ENCODE results near the gene LIN9.
"Not testable (repeated sequence)": the region's sequence is repeated elsewhere in the genome, so short reads cannot be mapped to it uniquely, and the experiment has no call there.

The LIN9 gene, protein sequence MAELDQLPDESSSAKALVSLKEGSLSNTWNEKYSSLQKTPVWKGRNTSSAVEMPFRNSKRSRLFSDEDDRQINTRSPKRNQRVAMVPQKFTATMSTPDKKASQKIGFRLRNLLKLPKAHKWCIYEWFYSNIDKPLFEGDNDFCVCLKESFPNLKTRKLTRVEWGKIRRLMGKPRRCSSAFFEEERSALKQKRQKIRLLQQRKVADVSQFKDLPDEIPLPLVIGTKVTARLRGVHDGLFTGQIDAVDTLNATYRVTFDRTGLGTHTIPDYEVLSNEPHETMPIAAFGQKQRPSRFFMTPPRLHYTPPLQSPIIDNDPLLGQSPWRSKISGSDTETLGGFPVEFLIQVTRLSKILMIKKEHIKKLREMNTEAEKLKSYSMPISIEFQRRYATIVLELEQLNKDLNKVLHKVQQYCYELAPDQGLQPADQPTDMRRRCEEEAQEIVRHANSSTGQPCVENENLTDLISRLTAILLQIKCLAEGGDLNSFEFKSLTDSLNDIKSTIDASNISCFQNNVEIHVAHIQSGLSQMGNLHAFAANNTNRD

DNA sequence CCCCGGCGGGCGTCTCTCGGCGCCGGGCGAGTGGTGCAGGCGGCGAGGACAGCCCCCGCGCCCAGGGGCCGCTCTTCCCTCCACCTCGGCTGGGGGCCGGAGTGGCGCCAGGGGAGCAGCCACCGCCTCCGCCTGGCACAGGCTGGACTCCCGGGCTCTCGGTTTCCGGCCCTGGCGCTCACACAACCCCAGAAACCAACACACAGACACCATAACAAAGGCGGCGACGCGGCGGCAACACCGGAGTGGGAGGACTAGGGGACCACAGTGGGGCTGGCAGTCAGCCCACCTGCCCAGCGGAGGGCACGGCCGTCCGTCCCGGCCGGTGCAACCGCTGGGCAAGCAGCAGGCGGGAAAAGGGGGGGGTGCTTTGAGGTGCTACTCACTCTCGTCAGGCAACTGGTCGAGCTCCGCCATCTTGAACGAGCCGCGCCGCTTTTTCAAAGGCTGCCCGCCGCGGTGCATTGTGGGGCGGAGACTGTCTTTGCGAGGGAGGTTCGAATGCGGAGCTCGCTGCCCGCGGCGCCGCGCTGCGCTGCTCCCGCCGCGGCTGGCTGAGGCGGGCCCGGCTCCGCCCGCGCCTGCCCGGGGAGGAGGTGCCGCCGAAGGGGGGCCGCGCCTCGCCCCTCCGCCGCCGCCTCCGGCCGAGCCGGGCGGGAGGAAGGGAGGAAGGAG lies at the start of gene LIN9:
TSS of gene LIN9 (minus strand) at position 442 of the 675 bp plus-strand sequence. CDS start at position 417, 25 bp downstream.
- peaks cover 34% of the 10 kb centered on the region for H3K27me3 Mint-ChIP-seq
- H3K4me1 Mint-ChIP-seq, result peaks cover 33% of the 10 kb centered on the region
- ATAC-seq, result peak; percentile 85
- no peaks in the 10 kb centered on the region for H3K9me3 Mint-ChIP-seq
- DNase-seq, result peak; percentile 93
- H3K4me3 Mint-ChIP-seq, result peak within 1 kb of the TSS; percentile 87 to 89
- H3K27ac Mint-ChIP-seq, result peak within 1 kb of the TSS; percentile 96 to 98

DNA sequence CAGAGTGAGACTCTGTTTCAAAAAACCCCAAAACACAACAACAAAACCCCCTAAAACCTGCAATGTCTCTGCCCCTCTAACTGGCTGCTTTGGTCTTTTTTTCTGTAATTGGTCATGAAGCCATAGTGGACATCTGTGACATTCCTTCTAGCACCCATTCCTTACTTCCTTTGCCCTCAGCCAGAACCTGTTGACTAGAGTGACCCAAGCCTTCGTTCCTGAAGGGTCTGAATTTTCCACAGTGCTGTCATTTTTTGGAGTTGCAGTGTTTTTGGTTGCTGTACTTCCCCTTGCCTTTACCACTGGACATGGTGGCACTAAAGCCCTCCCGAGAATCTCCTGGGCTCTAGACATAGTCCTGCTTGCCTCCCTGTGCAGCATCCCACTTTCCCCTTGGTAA lies 48.5 kb upstream of the LIN9 start:
- Mint-ChIP-seq H3K27ac (no peak overlapping the region), H3K9me3 (no peaks in the 10 kb centered on the region), H3K4me1 (no peaks in the 10 kb centered on the region), H3K27me3 (no peaks in the 10 kb centered on the region), H3K4me3 (no peak overlapping the region)
- ATAC-seq (no peak), DNase-seq (no peak)

DNA sequence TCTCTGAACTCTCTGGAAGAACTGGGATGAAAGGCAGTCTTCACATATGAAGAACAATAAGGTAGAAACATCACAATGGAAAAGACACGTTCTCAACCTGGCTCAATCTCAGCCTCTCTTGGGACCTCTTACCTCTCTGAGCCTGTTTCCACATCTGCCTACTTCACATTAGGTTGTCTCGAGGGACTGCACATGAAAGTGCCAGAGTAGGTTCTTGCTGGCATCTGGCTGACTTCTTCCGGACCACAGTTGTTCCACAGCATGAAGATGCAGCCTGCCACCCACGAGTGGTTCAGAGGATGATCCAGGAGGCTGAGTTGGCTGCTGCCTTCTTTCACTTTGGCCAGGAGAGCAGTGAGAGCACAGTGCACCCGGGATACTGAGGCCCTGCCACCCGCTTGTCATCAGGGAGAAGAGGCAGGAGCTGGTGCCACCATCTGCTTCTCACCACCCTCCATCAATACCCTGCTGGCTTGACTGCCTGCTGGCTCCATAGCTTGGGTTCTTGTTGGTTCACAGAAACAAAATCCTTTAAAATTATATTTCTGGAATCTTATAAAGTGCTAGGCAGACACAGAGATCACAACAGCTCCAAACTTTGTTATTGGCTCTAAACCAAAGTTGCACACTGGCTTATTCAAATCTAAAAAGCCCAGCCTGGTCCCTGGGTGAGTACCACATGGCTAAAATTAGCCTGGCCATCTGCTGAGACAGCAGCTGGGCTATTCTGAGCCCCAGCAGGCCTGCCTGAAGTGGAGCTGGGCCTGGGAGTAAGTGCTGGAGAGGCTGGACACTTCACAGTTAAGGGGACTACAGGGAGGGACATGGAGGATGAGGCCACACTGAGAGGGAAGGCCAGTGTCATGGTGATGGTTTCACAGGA lies 46.9 kb upstream of the LIN9 start:
- ATAC-seq, result no peak
- no peaks in the 10 kb centered on the region for H3K27me3 Mint-ChIP-seq
- no peaks in the 10 kb centered on the region for H3K9me3 Mint-ChIP-seq
- DNase-seq, result no peak
- peak overlapping the region in 1 of 2 donors; percentile 69 for H3K27ac Mint-ChIP-seq
- no peaks in the 10 kb centered on the region for H3K4me1 Mint-ChIP-seq
- no peak overlapping the region for H3K4me3 Mint-ChIP-seq

DNA sequence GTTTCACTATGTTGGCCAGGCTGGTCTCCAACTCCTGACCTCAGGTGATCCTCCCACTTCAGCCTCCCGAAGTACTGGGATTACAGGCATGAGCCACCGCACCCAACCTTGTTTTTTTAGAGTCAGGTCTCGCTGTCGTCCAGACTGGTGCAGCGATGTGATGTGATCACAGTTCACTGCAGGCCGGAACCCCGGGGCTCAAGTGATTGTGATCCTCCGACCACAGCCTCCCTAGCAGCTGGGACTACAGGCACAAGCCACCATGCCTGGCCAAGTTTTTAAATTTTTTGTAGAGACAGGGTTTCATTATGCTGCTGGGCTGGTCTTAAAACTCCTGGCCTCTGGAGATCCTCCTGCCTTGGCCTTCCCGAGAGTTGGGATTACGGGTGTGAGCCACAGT lies 46.1 kb upstream of the LIN9 start:
- no peaks in the 10 kb centered on the region for H3K27me3 Mint-ChIP-seq
- H3K9me3 Mint-ChIP-seq, result no peaks in the 10 kb centered on the region
- peaks cover 8% of the 10 kb centered on the region for H3K4me1 Mint-ChIP-seq
- DNase-seq (no peak), ATAC-seq (no peak)
- H3K27ac Mint-ChIP-seq, result no peak overlapping the region
- H3K4me3 Mint-ChIP-seq, result no peak overlapping the region

DNA sequence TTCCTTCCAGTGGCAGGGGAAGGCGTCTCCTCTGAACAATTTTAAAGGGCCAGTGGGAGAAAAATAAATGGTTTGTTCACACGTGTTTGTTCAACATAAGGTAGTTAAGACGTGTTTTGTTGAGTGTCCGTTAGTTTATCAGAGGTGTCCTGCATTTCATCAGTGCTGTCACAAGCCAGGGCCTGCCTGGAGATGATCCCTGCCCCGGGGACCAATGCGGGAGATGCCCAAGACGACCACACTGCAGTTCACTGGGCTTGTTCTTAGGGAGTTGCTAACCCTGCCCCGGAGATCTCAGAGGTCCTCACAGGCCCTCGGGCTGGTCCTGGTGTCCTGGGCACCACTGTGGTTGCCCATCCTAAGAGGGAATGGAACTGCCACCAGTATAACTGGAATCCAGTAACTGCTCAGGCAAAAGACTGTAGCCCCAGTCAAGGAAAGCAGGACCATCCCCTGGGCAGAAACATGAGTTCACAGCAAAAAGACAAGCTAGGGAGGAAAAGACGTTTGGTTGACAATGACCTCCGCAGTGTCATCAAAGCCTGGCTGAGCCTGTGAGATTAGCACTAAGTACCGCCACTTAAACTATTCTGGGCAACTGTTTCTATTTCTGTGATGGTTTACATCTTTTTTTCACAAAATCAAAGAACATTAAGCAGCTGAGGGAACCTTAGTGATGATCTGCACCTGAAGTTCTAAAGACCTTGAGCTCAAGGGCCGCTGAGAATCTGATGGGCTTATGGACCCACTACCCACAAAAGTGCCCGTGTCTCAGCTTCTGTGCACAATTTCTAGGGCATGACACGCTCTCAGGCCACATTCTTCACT lies 44.9 kb upstream of the LIN9 start:
- Mint-ChIP-seq H3K27ac (no peak overlapping the region), H3K4me1 (peaks cover 12% of the 10 kb centered on the region)
- no peak for ATAC-seq

DNA sequence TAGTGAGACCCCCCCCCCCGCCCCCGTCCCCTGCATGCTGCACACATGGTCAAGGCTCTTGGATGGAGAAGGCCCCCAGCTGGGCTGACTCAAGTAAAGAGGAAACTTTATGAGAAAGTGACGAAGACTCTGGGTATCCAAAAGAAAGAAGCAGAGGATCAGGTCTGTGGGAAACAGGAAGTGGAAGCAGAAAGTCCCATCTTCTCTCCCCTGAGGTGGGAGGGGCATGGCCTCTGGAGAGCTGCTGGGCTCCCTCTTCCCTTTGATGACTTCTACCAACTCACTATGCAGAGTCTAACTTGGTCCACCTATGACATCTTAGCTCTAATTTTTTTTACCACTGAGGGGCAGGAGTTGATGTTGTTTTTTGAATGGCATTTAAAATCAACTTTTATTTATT lies 42.7 kb upstream of the LIN9 start:
- Mint-ChIP-seq H3K4me1 (peaks cover 12% of the 10 kb centered on the region), H3K27ac (no peak overlapping the region), H3K4me3 (no peak overlapping the region), H3K9me3 (no peaks in the 10 kb centered on the region), H3K27me3 (peaks cover 9% of the 10 kb centered on the region)
- ATAC-seq, result no peak
- DNase-seq, result no peak

More for the DNA sequence above, 44.9 kb upstream of the LIN9 start:
- H3K27me3 Mint-ChIP-seq, result peaks cover 2% of the 10 kb centered on the region
- H3K4me3 Mint-ChIP-seq, result no peak overlapping the region
- DNase-seq, result no peak
- H3K9me3 Mint-ChIP-seq, result no peaks in the 10 kb centered on the region

DNA sequence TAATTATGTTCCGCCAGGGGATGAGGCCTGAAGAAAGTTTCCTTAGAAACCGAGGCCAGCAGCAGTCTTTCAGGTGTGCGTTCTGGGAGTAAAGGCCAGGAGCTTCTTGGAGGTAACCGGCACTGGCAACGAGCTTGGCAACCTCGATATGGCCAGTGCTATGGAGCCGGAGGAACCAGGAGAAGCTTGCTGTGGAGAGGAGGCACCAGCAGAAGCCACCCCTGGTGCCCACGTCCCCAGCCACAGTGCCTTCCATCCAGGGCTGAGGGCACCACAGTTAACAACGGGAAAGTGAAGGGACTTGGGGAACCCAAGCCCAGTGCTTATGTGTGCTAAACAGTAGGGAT lies 41.5 kb upstream of the LIN9 start:
- Mint-ChIP-seq H3K9me3 (no peaks in the 10 kb centered on the region), H3K4me1 (peaks cover 12% of the 10 kb centered on the region), H3K27me3 (peaks cover 9% of the 10 kb centered on the region), H3K27ac (no peak overlapping the region), H3K4me3 (no peak overlapping the region)
- DNase-seq (no peak), ATAC-seq (no peak)

DNA sequence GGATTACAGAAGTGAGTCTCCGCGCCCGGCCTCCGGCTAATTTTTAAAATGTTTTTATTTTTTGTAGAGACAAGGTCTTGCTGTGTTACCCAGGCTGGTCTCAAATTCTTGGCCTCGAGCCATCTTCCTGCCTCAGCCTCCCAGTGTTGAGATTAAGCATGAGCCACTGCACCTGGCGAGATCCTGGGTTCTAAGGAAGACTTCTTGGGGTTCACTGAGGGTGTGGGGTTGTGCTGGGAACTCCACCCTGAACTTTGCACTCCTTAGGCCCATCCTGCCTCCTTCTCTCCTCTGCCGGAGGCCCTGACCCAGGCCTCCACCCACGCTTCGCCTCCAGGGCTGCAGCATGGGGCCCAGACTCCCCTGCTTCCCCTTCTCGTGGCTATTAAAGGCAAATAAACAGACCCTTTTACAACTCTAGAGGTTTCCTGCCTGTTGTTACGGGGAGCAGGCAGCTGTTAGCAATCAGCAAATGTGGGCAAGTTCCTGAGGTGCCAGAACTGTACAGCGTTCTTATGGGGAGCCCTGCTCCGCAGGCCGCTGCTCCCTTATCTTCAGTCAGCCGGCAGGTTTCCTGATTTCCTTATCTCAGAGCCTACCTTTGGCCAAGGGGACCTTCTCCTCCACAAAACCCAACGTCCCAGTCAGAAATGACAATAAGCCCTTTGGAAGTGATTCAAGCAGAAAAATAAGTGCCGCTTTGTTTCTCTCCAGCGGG lies 41.0 kb upstream of the LIN9 start:
- no peaks in the 10 kb centered on the region for H3K9me3 Mint-ChIP-seq
- peak overlapping the region in 1 of 2 donors; percentile 13 for H3K4me3 Mint-ChIP-seq
- H3K4me1 Mint-ChIP-seq, result peaks cover 12% of the 10 kb centered on the region
- DNase-seq (no peak), ATAC-seq (peak; percentile 22)
- H3K27me3 Mint-ChIP-seq, result peaks cover 9% of the 10 kb centered on the region
- no peak overlapping the region for H3K27ac Mint-ChIP-seq

DNA sequence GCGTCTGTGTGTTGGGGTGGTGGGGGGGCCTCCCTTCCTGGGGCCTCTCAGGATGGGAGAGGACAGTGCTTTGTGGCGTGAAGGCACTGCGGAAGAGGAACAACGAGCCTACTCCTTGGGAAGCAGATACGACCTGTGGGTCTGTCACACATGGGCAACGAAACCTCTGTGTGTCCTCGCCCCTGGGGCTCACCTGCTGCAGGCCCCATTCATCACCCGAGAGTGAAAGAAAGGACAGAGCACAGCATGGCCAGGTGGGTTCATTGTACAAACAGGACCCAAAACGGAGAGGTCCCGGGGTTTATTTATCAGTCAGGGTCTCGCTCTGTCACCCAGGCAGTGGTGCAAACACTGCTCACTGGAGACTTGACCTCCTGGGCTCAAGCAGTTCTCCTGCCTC lies 40.1 kb upstream of the LIN9 start:
- no peak for ATAC-seq
- Mint-ChIP-seq H3K27me3 (peaks cover 9% of the 10 kb centered on the region), H3K9me3 (no peaks in the 10 kb centered on the region), H3K4me1 (peaks cover 12% of the 10 kb centered on the region), H3K4me3 (no peak overlapping the region), H3K27ac (no peak overlapping the region)
- DNase-seq, result no peak

DNA sequence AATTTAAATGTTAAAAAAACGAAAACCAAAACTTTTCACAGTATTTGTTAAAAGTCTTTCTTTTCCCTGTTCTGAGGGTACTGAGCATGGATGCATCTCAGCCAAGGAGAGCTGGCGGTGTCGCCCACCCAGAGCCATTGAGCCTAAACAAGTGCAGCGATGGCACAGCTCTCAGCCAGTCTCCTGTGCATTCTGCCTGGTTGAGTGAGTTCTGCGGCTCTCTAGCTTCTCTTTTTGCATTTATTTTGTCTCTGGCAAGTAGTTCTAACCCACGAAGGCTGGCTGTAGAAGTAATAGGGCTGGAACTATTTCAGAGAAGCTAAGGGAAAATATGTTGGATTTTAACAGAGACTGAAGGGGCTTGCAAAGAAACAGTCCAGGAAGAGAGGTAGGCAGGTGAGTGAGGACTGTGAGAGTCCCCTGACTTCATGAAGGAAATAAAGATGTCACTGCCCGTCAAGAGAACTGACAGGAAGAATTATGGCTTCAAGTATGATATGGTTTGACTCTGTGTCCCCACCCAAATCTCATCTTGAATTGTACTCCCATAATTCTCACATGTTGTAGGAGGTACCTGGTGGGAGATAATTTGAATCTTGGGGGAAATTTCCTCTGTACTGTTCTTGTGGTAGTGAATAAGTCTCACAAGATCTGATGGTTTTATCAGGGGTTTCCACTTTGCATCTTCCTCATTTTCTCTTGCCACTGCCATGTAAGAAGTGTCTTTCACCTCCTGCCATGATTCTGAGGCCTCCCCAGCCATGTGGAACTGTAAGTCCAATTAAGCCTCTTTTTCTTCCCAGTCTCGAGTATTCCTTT lies 35.7 kb upstream of the LIN9 start:
- peaks cover 7 to 25% of the 10 kb centered on the region in 2 donors for H3K9me3 Mint-ChIP-seq
- DNase-seq (no peak), ATAC-seq (no peak)
- H3K4me3 Mint-ChIP-seq, result no peak overlapping the region
- peaks cover 17% of the 10 kb centered on the region for H3K27me3 Mint-ChIP-seq
- H3K4me1 Mint-ChIP-seq, result no peaks in the 10 kb centered on the region
- peak overlapping the region in 1 of 2 donors; percentile 6 for H3K27ac Mint-ChIP-seq

DNA sequence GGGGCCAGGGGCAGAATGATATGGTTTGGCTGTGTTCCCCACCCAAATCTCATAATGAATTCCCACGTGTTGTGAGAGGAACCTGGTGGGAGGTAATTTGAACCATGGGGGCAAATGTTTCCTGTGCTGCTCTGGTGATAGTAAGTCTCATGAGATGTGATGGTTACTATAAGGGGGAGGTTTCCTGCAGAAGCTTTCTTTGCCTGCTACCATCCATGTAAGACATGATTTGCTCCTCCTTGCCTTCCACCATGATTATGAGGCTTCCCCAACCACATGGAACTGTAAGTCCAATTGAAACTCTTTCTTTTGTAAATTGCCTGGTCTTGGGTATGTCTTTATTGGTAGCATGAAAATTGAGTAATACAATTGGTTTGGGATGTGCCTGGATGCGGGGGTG lies 33.7 kb upstream of the LIN9 start:
- no peak for DNase-seq
- H3K27ac Mint-ChIP-seq, result no peak overlapping the region
- peaks cover 9% of the 10 kb centered on the region for H3K27me3 Mint-ChIP-seq
- ATAC-seq, result no peak
- no peak overlapping the region for H3K4me3 Mint-ChIP-seq
- H3K9me3 Mint-ChIP-seq, result peaks cover 7 to 25% of the 10 kb centered on the region in 2 donors
- H3K4me1 Mint-ChIP-seq, result no peaks in the 10 kb centered on the region

DNA sequence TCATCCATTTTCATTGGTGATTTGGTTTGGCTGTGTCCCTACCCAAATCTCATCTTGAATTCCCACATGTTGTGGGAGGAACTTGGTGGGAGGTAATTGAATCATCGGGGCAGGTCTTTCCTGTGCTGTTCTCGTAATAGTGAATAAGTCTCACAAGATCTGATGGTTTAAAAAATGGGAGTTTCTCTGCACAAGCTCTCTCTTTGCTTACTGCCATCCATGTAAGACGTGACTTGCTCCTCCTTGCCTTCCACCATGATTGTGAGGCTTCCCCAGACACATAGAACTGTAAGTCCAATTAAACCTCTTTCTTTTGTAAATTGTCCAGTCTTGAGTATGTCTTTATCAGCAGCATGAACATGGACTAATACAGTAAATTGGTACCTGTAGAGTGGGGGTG lies 31.1 kb upstream of the LIN9 start:
- not testable (repeated sequence) for DNase-seq, H3K4me3 Mint-ChIP-seq, H3K27ac Mint-ChIP-seq, H3K27me3 Mint-ChIP-seq, H3K4me1 Mint-ChIP-seq, ATAC-seq
- peaks cover 7 to 25% of the 10 kb centered on the region in 2 donors for H3K9me3 Mint-ChIP-seq

DNA sequence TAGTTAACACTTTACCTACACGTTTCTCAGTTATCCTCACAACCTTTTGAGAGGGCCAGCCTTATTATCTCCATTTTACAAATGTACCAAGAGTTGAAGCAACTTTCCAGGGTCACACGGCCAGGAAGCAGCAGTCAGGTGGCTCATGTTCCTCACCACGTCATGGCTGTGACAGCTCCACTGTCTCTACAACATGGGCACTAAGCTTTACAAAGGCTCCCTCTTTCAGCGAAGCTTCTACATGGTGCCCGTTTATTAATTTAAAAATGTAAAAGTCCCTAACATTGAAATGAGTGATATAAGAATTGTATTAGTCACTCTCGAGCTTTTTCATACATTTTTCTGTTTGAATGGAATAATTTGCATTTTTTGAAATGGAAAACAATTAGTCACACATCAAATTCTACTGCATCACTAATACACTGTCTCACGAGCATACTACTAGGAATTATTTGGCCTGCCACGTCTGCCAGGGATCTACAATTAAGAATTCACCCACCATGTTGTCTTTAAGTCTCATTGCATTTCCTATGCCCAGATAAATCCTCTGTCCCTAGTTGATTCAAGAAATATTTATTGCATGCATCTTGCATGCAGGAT lies 28.4 kb upstream of the LIN9 start:
- ATAC-seq (no peak), DNase-seq (no peak)
- Mint-ChIP-seq H3K27me3 (peaks cover 9% of the 10 kb centered on the region), H3K4me3 (no peak overlapping the region), H3K9me3 (peaks cover 7 to 18% of the 10 kb centered on the region in 2 donors), H3K4me1 (peaks cover 6% of the 10 kb centered on the region), H3K27ac (peak overlapping the region in 1 of 2 donors; percentile 16)
